Neural progenitor cell (in vitro differentiated cells): ENCODE results near the gene R3HCC1L. TPM values are rescaled to one million over a fixed set of nuclear protein-coding genes. Genes with fewer than 3 reads are reported as not detected.

Experiments used
- DNase-seq: peaks from one replicate; pipeline ENCODE4 v3.0.0-alpha.2; 2016; ENCODE audit warnings: low spot score
- H2AFZ ChIP-seq: fragments of 200-600 bp; sonication (generic); replicated peaks from 2 replicates; pipeline ENCODE4 v1.6.1; 2016; ENCODE audit warnings: antibody characterized with exemption
- H3F3A ChIP-seq: fragments of 200-600 bp; sonication (generic); 2 replicates; pipeline ENCODE4 v1.6.1; 2016; ENCODE audit warnings: antibody characterized with exemption, low read depth
- H3K27ac ChIP-seq: fragments of 200-600 bp; sonication (generic); 2 replicates; pipeline ENCODE4 v1.5.1; 2016; ENCODE audit warnings: mild to moderate bottlenecking
- H3K27me3 ChIP-seq: fragments of 200-600 bp; sonication (generic); 2 replicates; pipeline ENCODE4 v1.6.1; 2016; ENCODE audit warnings: mild to moderate bottlenecking, moderate library complexity
- H3K36me3 ChIP-seq: fragments of 200-600 bp; sonication (generic); 2 replicates; pipeline ENCODE4 v1.5.1; 2016
- H3K4me1 ChIP-seq: fragments of 200-600 bp; sonication (generic); 2 replicates; pipeline ENCODE4 v1.6.1; 2016; ENCODE audit warnings: mixed run types
- H3K4me2 ChIP-seq: fragments of 200-600 bp; sonication (generic); 2 replicates; pipeline ENCODE4 v1.6.1; 2016
- H3K4me3 ChIP-seq: fragments of 200-600 bp; sonication (generic); 2 replicates; pipeline ENCODE4 v1.5.1; 2016
- H3K79me2 ChIP-seq: fragments of 200-600 bp; sonication (generic); 2 replicates; pipeline ENCODE4 v1.6.1; 2016; ENCODE audit warnings: low read depth
- H3K9ac ChIP-seq: fragments of 200-600 bp; sonication (generic); 2 replicates; pipeline ENCODE4 v1.6.1; 2016
- H3K9me3 ChIP-seq: fragments of 200-600 bp; sonication (generic); 2 replicates; pipeline ENCODE4 v1.5.1; 2016; ENCODE audit warnings: low read depth
- H4K20me1 ChIP-seq: fragments of 200-600 bp; sonication (generic); 2 replicates; pipeline ENCODE4 v1.6.1; 2016; ENCODE audit warnings: low read depth
- H3K27ac Mint-ChIP-seq: 3 replicates; pipeline ENCODE4 v1.8.0; 2021; ENCODE audit warnings: mixed read lengths
- H3K27me3 Mint-ChIP-seq: 2 replicates; pipeline ENCODE4 v1.8.0; 2022; ENCODE audit warnings: low read depth, mild to moderate bottlenecking, inconsistent platforms, moderate library complexity, mixed read lengths; ENCODE audit not compliant: insufficient read depth
- H3K36me3 Mint-ChIP-seq: 3 replicates; pipeline ENCODE4 v1.8.0; 2021; ENCODE audit warnings: mixed read lengths
- H3K4me1 Mint-ChIP-seq: 3 replicates; pipeline ENCODE4 v1.8.0; 2021; ENCODE audit warnings: mixed read lengths
- H3K4me3 Mint-ChIP-seq: 3 replicates; pipeline ENCODE4 v1.8.0; 2021; ENCODE audit warnings: mild to moderate bottlenecking, moderate library complexity, mixed read lengths
- H3K9me3 Mint-ChIP-seq: 3 replicates; pipeline ENCODE4 v1.8.0; 2020; ENCODE audit warnings: mixed read lengths
- CTCF ChIP-seq: fragments of 200-600 bp; sonication (generic); IDR thresholded peaks from 2 replicates; pipeline ENCODE4 v1.5.1; 2017; ENCODE audit warnings: antibody characterized with exemption, mild to moderate bottlenecking
- EZH2 ChIP-seq: fragments of 200-600 bp; sonication (generic); IDR thresholded peaks from 2 replicates; pipeline ENCODE4 v1.6.1; 2017; ENCODE audit warnings: antibody characterized with exemption, mild to moderate bottlenecking, moderate library complexity
- EZH2phosphoT487 ChIP-seq: fragments of 200-600 bp; sonication (generic); IDR thresholded peaks from 2 replicates; pipeline ENCODE4 v1.6.1; 2017; ENCODE audit warnings: antibody characterized with exemption
- total RNA-seq: library from RNA; depleted of rRNA; stranded (reverse); fragments of >200 nt; gene quantifications from 2 replicates; pipeline ENCODE4 v1.2.3, GENCODE V29; 2015; ENCODE audit warnings: low replicate concordance

Gene R3HCC1L
- total RNA-seq, 1 donor from 2014 or later, result 26.8 TPM

DNA sequence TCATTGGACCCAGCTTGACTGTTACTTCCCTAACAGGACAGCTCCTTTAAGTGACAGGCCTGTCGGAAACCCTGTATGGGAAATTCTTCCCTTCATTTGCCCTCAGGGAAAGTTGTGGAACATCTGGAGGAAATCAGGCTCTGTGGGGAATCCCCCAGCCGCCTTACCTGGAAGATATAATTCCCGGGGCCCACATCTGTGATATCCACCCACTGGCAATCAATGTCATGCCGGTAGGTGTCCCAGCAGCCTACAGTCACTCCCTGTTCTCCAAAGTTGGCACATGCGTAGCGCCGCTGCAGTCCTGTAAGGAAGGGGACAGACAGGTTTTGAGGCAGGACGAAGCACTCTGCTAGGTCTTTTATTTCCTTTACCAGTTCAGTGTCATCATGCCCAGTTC, 116.9 kb downstream of the R3HCC1L start:
- no peak for DNase-seq
- no peak overlapping the region for H3K9ac ChIP-seq
- Mint-ChIP-seq H3K9me3 (no peaks in the 10 kb centered on the region), H3K27ac (no peak overlapping the region), H3K4me3 (no peak overlapping the region), H3K4me1 (peaks cover 29% of the 10 kb centered on the region), H3K36me3 (peaks cover 21% of the 10 kb centered on the region), H3K27me3 (peaks cover 10% of the 10 kb centered on the region)
- H3K4me3 ChIP-seq, result no peak overlapping the region
- peaks cover 10% of the 10 kb centered on the region for H3K4me1 ChIP-seq
- no peak overlapping the region for H3K27ac ChIP-seq
- H3K27me3 ChIP-seq, result no peaks in the 10 kb centered on the region
- no peaks in the 10 kb centered on the region for H3K36me3 ChIP-seq
- no peaks in the 10 kb centered on the region for H3K79me2 ChIP-seq
- no peaks in the 10 kb centered on the region for H3F3A ChIP-seq
- no peak for TF ChIP-seq EZH2phosphoT487
- no peak for TF ChIP-seq CTCF
- no peak for TF ChIP-seq EZH2
- no peaks in the 10 kb centered on the region for H3K9me3 ChIP-seq
- H3K4me2 ChIP-seq, result no peak overlapping the region
- H4K20me1 ChIP-seq, result peaks cover 9% of the 10 kb centered on the region
- no peak overlapping the region for H2AFZ ChIP-seq

- Mint-ChIP-seq H3K4me1 (peaks cover 23% of the 10 kb centered on the region), H3K36me3 (peaks cover 17% of the 10 kb centered on the region), H3K4me3 (no peak overlapping the region), H3K27me3 (peaks cover 10% of the 10 kb centered on the region), H3K9me3 (no peaks in the 10 kb centered on the region), H3K27ac (no peak overlapping the region)
- no peaks in the 10 kb centered on the region for H3K27me3 ChIP-seq
- H3K4me3 ChIP-seq, result no peak overlapping the region
- H3F3A ChIP-seq, result no peaks in the 10 kb centered on the region
- no peak for TF ChIP-seq CTCF
- TF ChIP-seq EZH2phosphoT487, result no peak
- no peak for TF ChIP-seq EZH2
- H2AFZ ChIP-seq, result no peak overlapping the region
- H3K79me2 ChIP-seq, result no peaks in the 10 kb centered on the region
- H3K9ac ChIP-seq, result no peak overlapping the region
- DNase-seq, result no peak
- H3K4me1 ChIP-seq, result peaks cover 10% of the 10 kb centered on the region
- H3K36me3 ChIP-seq, result no peaks in the 10 kb centered on the region
- no peaks in the 10 kb centered on the region for H3K9me3 ChIP-seq
- no peak overlapping the region for H3K4me2 ChIP-seq
- no peak overlapping the region for H3K27ac ChIP-seq
- peaks cover 9% of the 10 kb centered on the region for H4K20me1 ChIP-seq
Observed at GRCh38 chr10:98252464-98252863, 118.0 kb downstream of the R3HCC1L start.

DNA sequence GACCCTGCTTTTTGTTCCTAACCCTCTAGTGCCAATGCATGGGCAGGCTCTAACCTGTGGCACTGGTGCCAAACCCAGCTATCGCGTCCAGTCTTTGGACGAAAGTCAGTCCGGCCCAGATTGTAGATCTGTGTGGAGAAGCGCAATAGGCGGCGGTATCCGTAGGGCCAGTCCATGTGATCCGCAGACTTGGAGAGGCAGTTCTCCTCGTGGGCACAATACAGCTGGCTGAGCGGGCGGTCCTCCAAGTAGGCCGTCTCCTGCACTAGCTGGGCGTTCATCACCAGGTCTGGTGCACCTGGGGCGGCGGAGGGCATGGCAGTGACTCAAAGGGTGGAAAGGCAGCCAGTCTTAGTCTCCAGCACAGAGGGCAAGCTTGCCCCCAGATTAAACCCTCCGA, 119.0 kb downstream of the R3HCC1L start:
- Mint-ChIP-seq H3K4me1 (peaks cover 20% of the 10 kb centered on the region), H3K4me3 (no peak overlapping the region)
- DNase-seq, result no peak

More for the DNA sequence above, 119.0 kb downstream of the R3HCC1L start:
- no peak overlapping the region for H2AFZ ChIP-seq
- H4K20me1 ChIP-seq, result peaks cover 9% of the 10 kb centered on the region
- no peak overlapping the region for H3K9ac ChIP-seq
- H3K79me2 ChIP-seq, result no peaks in the 10 kb centered on the region
- Mint-ChIP-seq H3K27me3 (peaks cover 10% of the 10 kb centered on the region), H3K27ac (no peak overlapping the region), H3K36me3 (peaks cover 9% of the 10 kb centered on the region), H3K9me3 (no peaks in the 10 kb centered on the region)
- no peaks in the 10 kb centered on the region for H3K27me3 ChIP-seq
- no peak overlapping the region for H3K4me3 ChIP-seq
- H3K4me2 ChIP-seq, result no peak overlapping the region
- no peaks in the 10 kb centered on the region for H3F3A ChIP-seq
- H3K36me3 ChIP-seq, result no peaks in the 10 kb centered on the region
- no peak overlapping the region for H3K27ac ChIP-seq
- TF ChIP-seq EZH2, result no peak
- TF ChIP-seq EZH2phosphoT487, result no peak
- TF ChIP-seq CTCF, result no peak
- no peaks in the 10 kb centered on the region for H3K9me3 ChIP-seq
- peaks cover 10% of the 10 kb centered on the region for H3K4me1 ChIP-seq
